Hepatocyte (in vitro differentiated cells): ENCODE results near the gene KRT74. TPM values are rescaled to one million over a fixed set of nuclear protein-coding genes. Genes with fewer than 3 reads are reported as not detected.

Source experiments
- DNase-seq: peaks from one replicate; pipeline ENCODE4 v3.0.0-alpha.2; 2016; ENCODE audit warnings: low spot score
- H2AFZ ChIP-seq: fragments of 200-600 bp; sonication (generic); 2 replicates; pipeline ENCODE4 v1.6.0; 2016; ENCODE audit warnings: antibody characterized with exemption, mild to moderate bottlenecking
- H3K27ac ChIP-seq: fragments of 200-600 bp; sonication (generic); 2 replicates; pipeline ENCODE4 v1.5.1; 2016; ENCODE audit warnings: mild to moderate bottlenecking
- H3K27me3 ChIP-seq: fragments of 200-600 bp; sonication (generic); 2 replicates; pipeline ENCODE4 v1.6.1; 2016
- H3K36me3 ChIP-seq: fragments of 200-600 bp; sonication (generic); replicated peaks from 2 replicates; pipeline ENCODE4 v1.5.1; 2016; ENCODE audit warnings: low read depth; ENCODE audit not compliant: insufficient read depth
- H3K4me1 ChIP-seq: fragments of 200-600 bp; sonication (generic); 2 replicates; pipeline ENCODE4 v1.5.1; 2016; ENCODE audit warnings: mild to moderate bottlenecking, moderate library complexity; ENCODE audit not compliant: insufficient read depth
- H3K4me2 ChIP-seq: fragments of 200-600 bp; sonication (generic); 2 replicates; pipeline ENCODE4 v1.6.0; 2016
- H3K4me3 ChIP-seq: fragments of 200-600 bp; sonication (generic); 2 replicates; pipeline ENCODE4 v1.5.1; 2016; ENCODE audit warnings: mild to moderate bottlenecking
- H3K79me2 ChIP-seq: fragments of 200-600 bp; sonication (generic); 2 replicates; pipeline ENCODE4 v1.6.0; 2017; ENCODE audit warnings: mild to moderate bottlenecking
- H3K9me2 ChIP-seq: fragments of 200-600 bp; sonication (generic); replicated peaks from 2 replicates; pipeline ENCODE4 v1.6.0; 2017; ENCODE audit warnings: mild to moderate bottlenecking; ENCODE audit not compliant: insufficient read depth
- H3K9me3 ChIP-seq: fragments of 200-600 bp; sonication (generic); 2 replicates; pipeline ENCODE4 v1.5.1; 2016; ENCODE audit warnings: low read depth, mild to moderate bottlenecking
- H4K20me1 ChIP-seq: fragments of 200-600 bp; sonication (generic); 2 replicates; pipeline ENCODE4 v1.6.0; 2016; ENCODE audit warnings: mild to moderate bottlenecking; ENCODE audit not compliant: insufficient read depth, poor library complexity, severe bottlenecking
- CTCF ChIP-seq: fragments of 200-600 bp; sonication (generic); IDR thresholded peaks from 2 replicates; pipeline ENCODE4 v1.5.1; 2016; ENCODE audit warnings: antibody characterized with exemption, mild to moderate bottlenecking; ENCODE audit not compliant: poor library complexity
- EZH2 ChIP-seq: fragments of 200-600 bp; sonication (generic); IDR thresholded peaks from 2 replicates; pipeline ENCODE4 v1.6.1; 2016; ENCODE audit warnings: antibody characterized with exemption, mild to moderate bottlenecking, borderline replicate concordance
- EZH2phosphoT487 ChIP-seq: fragments of 200-600 bp; sonication (generic); IDR thresholded peaks from one replicate; pipeline ENCODE4 v1.6.1; 2018; ENCODE audit warnings: antibody characterized with exemption, mild to moderate bottlenecking, low read depth, moderate library complexity; ENCODE audit not compliant: unreplicated experiment, severe bottlenecking
- WGBS: methylation state at CpG from one replicate; pipeline ENCODE4 v1.1.6; 2016; ENCODE audit warnings: low lambda C conversion rate; ENCODE audit errors: missing lambda C conversion rate; 5-methylcytosine and 5-hydroxymethylcytosine counted together
- polyA plus RNA-seq: library from polyadenylated mRNA; unstranded; fragments of >200 nt; fragmentation: Nextera tagmentation; extraction: Ambion mirVana; gene quantifications from 2 replicates; pipeline ENCODE4 v1.2.1, GENCODE V29; 2016
- total RNA-seq: library from RNA; depleted of rRNA; stranded (reverse); fragments of >200 nt; gene quantifications from 2 replicates; pipeline ENCODE4 v1.2.3, GENCODE V29; 2014

The KRT74 gene
- total and polyA plus RNA-seq, 2 experiments from 2014 or later, result not detected

- DNase-seq, result no peak
- Histone ChIP-seq H3K9me3 (no peaks in the 10 kb centered on the region), H3K27me3 (peaks cover 19% of the 10 kb centered on the region), H3K79me2 (no peaks in the 10 kb centered on the region), H3K4me2 (no peak overlapping the region), H3K9me2 (no peaks in the 10 kb centered on the region), H3K4me3 (no peak overlapping the region), H3K36me3 (no peaks in the 10 kb centered on the region), H3K27ac (no peak overlapping the region), H4K20me1 (no peaks in the 10 kb centered on the region), H2AFZ (no peak overlapping the region), H3K4me1 (no peaks in the 10 kb centered on the region)
- WGBS, result 67% methylated on average over 4 of the region's 4 CpGs
- no peak for TF ChIP-seq EZH2phosphoT487
- no peak for TF ChIP-seq EZH2
- no peak for TF ChIP-seq CTCF
Observed at GRCh38 chr12:52601671-52602070, 28.0 kb upstream of the KRT74 start.

GRCh38 chr12:52600941-52601481 is 27.4 kb upstream of the KRT74 start, which contains the start of gene KRT72:
Gene KRT72 (minus strand): TSS chr12:52601463. CDS start chr12:52601452, 11 bp downstream.
- Histone ChIP-seq H2AFZ (no peak within 1 kb of the TSS), H3K4me2 (no peak within 1 kb of the TSS), H3K27ac (no peak within 1 kb of the TSS), H3K9me2 (no peaks in the 10 kb centered on the region), H3K36me3 (no peaks in the 10 kb centered on the region), H3K4me1 (no peaks in the 10 kb centered on the region), H3K4me3 (no peak within 1 kb of the TSS), H4K20me1 (no peaks in the 10 kb centered on the region), H3K79me2 (no peaks in the 10 kb centered on the region), H3K9me3 (no peaks in the 10 kb centered on the region), H3K27me3 (peaks cover 19% of the 10 kb centered on the region)
- TF ChIP-seq CTCF (no peak), EZH2 (no peak), EZH2phosphoT487 (no peak)
- 92% methylated on average over 48 of the region's 48 CpGs for WGBS
- no peak for DNase-seq

GRCh38 chr12:52600475-52600874 is 26.8 kb upstream of the KRT74 start:
- TF ChIP-seq CTCF (no peak), EZH2 (no peak), EZH2phosphoT487 (no peak)
- Histone ChIP-seq H2AFZ (no peak overlapping the region), H3K4me2 (no peak overlapping the region), H3K27ac (no peak overlapping the region), H3K4me3 (no peak overlapping the region), H4K20me1 (no peaks in the 10 kb centered on the region), H3K27me3 (peaks cover 19% of the 10 kb centered on the region), H3K9me2 (no peaks in the 10 kb centered on the region), H3K79me2 (no peaks in the 10 kb centered on the region), H3K9me3 (no peaks in the 10 kb centered on the region), H3K4me1 (no peaks in the 10 kb centered on the region), H3K36me3 (no peaks in the 10 kb centered on the region)
- DNase-seq, result no peak
- 88% methylated on average over 12 of the region's 12 CpGs for WGBS
